ENCODE data around the gene CYP4F22.
"Not testable (repeated sequence)": the region's sequence is repeated elsewhere in the genome, so short reads cannot be mapped to it uniquely, and the experiment has no call there.

- not testable (repeated sequence) for TF ChIP-seq POLR2A, CTCF, POLR2AphosphoS5, EP300 (IDR thresholded peaks at IDR 0.05)
These were observed 27.3 kb upstream of the CYP4F22 start for GRCh38 chr19:15480996-15481395.
